ENCODE measurements around the gene ARMH4.

ARMH4 gene

DNA sequence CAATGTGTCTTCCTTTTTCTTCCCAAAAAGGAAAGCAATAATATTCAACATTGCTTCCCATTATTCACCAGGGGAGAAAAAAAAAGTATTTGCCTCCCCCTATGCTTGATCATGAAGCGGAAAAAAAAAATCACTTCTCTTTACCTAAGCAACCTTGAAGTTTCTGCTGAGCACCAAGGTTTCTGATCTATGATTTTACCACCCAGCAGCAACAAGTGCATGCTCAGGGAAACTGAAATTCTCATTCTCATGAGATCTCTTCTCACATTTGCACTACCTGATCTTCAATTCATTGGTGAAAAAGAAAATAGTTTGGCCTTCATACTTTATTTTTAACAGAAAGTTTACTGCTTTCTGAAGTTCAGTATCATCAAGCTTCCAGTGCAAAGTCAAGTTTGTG lies 125.8 kb downstream of the ARMH4 start:
- DNase-seq = no peak

DNA sequence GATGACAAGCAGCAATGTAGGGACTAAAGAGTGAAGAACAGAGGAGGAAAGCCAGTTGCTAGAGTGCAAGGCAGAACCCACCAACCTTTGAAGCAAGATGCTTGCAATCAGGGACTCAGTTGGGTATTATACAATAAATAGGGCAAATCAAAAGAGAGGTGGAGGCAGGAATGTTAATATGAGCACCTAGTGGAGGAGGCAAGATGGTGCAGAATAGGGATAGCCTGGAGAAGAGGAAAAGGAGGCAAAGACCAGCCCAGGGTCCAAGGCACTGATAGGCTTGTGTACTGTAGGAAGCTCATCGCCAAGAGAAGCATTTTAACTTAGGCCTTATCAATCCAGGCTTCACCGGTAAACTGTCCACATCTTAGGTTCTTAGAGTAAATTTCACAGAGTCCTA lies 137.2 kb downstream of the ARMH4 start:
- no peak for DNase-seq

DNA sequence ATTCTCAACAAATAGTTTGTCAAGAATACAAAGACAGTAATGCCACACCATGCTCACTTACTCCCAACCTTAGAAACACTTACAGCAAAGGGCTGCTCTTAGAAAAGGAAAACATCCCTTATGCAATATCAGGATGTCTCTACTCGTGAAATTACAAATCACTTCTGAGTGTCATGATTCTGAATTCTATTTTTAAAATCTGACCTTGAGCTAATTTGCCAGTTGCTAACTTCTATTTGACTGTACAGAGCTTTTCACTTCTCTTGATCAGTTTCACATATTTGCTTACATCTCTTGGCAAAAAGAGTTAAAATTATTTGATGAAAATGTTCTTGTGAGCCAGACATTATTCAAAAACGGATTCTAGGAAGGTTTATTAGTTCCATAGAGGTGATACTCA lies 149.4 kb downstream of the ARMH4 start:
- DNase-seq = no peak

DNA sequence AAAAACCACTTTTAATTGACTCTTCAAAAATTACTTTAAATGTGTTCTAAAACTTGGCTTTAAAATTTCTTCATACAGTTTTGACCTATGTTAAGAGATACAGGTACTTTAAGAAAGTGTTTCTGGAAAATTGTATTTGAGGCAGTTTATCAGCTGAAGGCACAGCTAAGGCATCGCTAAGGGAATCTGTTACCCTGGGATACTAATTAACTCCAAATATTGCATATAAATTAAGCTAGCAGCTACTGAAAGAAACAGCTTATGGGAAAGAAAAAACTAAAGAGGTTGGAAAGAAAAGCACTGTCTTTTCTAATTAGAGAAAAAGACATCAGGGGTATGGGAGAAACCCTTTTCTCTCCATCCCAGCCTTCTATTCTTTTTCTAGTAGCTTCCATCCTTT lies 152.0 kb downstream of the ARMH4 start:
- DNase-seq = no peak

DNA sequence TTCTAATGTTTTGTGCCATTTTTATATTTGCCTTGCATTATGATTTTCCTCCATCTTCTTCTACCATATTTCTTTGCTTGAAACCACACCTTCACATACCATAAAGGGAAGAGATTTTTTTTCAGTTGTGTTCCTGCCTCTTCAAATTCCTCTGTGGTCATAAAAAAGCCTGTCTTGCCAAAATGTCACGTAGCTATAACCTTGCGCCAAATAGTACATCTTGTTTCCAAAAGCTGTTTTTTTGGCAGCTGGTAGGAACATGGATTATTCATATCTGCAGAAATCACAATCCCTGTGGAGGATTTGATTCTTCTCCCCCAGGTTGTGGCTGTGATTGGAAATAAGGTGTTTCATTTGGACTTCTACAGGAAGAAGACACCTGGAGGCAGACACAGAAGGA lies 152.5 kb downstream of the ARMH4 start:
- no peak for DNase-seq

DNA sequence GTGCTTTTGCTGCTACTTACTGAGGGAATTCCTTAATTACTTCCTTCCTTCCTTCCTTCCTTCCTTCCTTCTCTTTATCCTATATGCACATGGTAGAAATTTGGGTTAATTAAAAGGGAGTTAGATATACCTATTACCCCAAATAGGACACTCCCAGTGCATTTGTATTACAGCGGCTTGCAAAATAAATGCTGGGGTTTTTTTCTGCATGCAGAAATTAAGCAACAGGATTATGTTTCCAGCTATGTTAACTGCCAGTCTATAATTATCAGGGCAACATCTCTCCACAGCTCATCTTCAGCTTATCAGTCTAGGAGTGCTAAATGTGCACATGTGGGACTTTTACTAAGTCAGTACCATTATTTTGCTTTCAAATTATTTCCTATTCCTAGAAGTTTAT lies 153.2 kb downstream of the ARMH4 start:
- DNase-seq = no peak

DNA sequence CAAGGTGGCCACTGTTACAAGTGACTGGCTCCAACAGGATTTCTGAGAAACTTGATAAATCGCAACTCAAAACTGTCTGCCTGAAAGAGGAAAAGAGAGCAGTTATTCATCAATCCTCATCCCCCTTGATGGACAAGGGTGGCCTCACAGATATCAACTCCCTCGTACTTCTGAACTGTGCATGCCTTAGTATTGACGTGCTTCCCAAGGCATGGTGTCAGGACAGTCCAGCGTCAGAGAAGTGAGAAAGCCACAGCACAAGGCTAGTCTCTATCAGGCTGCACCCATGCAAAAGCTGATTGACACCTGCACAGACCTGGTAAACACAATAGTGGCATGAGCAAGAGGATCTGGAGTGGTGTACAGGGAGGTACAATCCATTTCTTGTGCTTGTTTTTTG lies 160.7 kb downstream of the ARMH4 start:
- no peak for DNase-seq

DNA sequence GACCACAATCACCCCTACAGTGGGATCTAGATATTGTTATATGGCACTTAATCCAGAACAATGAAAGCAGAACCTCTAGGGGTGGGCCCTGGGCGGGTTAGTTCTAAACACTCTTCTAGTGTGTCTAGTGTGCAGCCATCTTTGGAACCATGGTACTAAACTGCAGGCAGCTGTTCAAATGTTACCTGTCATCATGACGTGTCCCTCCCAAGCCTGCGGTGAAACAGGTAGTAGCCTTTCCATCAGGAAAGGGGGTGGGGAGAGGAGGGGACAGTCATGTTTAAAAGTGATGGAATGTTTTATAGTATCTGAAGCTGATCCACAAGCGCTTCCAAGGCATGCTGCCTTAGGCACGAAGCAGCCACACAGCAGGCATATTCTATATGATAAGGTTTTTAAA lies 163.6 kb downstream of the ARMH4 start:
- no peak for DNase-seq

DNA sequence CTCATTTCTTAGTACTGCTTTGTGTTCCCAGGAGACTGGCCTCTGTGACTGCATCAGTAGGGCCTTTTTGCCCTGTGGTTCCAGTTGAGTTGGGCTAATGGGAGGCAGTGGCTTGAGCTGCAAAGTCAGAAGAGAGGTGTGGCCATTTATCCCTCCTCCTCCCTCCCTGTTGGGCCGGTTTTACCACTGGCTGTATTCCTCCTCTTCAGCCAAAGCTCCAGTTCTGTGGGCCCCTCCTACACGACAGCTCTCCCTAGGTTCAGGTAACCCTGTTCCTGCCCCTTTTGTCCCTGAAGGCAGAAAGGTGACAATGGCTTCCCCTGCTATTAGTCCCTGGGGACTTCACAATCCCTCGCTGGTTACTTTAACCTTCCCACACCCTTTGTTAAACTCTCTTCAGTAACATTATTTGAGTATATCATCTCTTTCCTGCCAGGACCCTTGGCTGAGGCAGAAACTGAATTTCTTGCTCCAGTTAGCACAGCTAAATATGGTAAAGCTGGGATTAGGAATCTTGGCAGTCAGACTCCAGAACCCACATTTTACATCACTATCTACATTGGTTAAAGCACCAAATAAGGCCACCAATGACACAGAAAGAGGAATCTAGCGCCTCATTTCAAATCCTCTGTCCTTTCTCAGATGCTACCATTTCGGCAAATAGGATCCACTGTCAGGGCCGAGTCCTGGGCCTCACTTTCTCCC lies 164.3 kb downstream of the ARMH4 start:
- no peak for DNase-seq

DNA sequence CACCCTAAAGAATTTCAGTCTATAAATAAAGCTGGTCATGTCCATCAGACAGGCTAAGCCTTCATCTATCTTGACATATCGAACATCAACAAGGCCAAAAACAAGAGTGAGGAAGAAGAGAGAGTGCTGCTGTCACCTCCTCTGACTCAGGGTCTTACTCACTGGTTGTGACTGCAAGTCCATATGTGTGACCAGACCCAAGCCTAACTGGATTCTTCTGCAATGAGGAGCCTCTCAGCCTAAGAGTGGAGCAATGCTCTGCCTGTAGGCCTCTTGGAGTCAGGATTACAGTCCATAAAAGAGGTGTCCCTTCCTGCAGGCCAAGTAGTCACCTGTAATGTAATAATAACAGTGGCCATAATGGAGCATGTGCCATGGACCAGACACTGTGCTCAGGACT lies 165.0 kb downstream of the ARMH4 start:
- no peak for DNase-seq

DNA sequence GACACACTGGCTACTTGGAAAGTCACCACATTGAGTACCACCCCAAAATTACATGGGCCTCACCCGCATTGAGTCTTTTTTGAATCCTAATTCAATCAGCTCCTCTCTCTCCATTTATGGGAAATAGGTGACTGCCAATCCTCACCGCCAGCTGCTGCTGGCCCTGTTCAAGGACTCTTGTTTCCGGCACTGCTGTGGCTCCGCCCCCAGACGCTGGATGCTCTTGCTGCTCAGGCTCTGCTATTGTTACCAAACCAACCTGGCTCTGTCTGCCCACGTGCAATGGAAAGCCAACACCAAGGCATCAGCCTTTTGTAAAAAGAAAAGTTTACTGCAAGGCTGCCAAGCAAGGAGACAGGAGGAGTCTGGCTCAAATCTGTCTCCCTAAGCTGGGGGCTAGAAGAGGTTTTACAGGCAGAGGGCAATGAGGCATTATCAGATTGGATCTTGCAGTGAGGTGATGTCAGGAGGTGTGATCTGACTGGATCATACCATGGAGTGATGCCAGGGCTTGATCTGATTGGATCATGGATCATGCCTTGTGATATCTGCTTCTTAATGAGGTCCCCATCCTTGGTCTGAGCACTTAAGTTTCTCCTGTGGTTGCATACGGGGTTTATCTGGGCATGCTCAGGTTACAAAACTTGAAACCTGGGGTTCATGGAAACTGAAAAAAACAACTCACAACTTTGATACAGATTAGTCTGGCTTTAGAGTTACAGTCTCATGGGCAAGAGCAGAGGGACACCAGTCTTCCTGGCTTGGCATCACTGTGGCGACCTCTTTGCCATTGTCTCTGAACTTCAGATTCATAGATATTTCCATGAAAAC lies 169.0 kb downstream of the ARMH4 start:
- DNase-seq = peak; percentile 83

DNA sequence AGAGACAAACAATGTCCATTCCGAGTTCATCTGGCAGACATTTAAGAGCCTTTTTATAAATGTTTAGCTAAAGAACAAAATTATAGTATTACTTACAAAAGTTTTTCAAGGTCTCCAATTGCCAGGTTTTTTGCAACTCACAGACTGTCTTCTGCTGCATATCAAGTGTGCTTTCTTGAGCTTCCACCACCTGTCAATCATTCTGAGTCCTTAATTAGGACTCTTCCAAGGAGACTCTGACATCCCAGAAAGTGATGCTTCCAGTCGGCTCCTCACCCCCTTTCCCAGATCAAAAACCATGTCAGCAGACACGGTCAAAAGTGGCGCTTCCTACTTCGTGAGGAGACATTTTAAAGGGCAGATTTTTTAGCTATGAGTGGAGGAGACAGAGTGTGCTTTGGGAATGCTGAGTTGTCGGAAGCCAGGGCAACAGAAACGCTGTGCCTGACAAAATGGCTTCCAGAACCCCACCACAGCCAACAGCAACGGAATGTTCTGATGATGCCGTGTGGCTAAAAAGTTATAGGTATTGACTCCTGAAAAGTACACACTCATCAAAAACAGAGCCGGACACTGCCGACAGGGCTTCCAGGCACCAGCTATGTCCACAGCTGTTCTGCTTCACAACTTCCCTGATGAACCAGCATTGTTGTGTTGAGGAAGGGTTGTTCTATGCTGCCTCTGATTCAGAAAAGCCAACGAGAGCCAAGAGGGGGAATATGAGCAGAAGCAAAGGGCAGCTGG lies 170.0 kb downstream of the ARMH4 start:
- DNase-seq = no peak

DNA sequence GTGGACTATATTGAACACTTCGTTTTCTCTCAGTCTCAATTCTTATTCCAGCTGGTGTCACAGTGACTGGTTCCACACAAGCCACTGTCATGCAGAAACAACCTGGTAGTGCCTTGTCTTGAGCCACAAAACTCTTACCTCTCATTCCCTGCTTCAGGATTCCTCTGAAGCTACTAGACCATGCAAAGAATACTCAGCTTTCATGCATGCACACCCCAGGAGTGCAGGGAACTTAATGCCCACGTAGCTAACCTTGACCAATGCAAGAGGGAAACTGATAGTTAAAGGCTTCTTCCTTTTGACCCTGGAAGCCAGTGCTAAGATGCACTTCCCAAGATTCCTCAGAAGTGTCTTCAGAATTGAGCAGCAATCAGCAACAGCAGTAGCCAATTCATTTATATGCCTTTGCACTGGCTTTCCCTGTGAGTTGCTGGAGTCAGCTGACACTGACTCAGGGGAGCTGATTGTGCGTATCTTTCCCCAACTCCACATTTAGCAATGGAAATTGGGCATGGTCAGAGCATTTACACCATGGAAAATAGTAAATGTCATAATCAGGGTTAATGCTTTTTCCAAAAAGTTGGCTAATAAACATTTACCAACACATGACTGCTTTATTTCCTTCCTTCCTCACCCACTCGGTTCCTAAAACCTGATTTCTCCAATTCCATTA lies 172.5 kb downstream of the ARMH4 start:
- DNase-seq = no peak

DNA sequence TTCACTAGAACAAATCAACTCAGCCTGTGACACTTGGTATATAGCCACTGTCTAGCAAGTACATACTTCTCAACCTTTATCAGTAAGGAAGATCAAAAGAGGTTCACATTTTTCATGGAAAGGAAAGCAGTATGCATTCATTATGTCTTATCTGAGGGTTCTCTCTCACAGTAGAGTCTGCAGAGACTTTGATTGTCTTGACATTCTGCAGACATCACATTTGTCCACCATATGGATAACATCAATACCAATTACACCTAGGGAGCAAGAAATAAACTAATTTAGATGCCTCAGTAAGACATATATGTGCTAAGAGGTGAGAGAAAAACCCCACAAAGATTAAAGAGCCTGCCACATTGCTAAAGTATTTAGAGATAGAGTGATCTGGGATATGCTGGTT lies 175.3 kb downstream of the ARMH4 start:
- no peak for DNase-seq

DNA sequence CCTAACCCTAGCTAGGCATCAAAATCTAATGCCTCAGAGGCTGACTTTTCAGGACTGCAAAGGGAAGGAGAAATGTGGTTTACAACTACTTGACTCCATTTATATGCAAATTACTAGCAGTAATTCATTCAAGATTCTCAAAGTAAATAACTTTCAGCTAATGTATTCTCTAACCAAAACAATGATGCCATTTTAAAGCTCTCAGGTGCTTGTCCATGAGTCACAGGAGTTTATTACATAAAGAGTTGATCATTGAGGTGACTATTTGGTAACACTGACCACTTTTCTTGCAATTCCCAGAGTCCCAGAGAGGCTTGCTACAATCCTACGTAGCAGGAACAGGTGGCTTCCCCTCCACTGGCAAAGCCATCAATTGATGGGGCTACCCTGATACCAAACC lies 177.1 kb downstream of the ARMH4 start:
- DNase-seq = no peak

DNA sequence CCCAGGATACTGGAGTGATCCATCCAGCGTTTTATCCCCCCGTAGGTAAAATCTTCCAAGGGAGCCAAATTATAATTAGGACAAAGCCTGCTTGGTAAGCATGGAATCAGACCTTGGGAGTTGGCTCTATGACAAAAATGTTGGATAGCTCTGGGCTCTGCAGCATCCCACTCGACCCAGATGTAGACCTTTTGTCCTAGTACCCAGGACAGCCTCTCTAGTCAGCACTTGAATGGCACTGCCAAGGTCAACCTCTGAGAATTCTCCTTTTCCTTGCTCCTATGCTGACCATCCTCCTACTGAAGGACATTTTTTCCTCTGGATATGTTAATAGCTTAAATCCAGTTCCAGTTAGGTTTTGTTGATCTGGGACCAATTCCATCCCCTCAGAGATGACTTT lies 181.4 kb downstream of the ARMH4 start:
- no peak for DNase-seq

DNA sequence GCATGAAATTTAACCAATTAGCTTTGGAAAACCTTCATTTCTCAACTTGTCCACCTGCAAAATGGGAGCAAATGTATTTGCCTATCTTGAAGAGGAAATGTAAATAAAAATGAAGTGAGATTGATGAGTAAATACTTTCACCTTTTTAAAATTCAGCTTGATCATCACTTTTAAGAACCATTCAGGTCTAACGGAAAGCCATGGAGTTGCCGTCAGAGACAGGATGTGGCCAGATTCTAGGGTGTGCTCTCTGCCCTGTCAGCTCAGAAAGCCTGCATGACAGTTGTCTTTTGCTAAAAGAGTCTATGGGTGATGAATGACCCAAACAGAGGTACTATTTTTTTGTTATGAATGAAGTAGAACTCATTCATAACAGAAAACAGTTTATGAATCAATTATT lies 181.8 kb downstream of the ARMH4 start:
- no peak for DNase-seq

DNA sequence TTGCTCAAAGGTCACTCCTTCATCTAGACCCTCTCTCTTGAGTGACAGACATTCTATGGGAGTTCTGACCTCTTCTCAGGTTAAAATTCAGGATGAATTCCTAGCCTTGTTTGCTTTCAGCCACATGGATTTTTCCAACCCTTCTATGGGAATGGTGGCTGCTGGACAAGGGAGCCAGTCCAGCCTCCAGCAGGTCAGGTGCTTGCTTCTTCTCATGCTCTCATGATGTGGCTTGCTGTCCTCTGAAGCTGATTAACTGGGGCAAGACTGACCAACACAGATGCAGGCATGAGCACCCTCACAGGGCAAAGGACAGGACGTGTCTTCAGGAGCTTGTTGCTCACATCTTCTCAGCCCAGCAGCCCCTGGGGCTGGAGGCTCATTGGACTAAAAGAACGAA lies 188.9 kb downstream of the ARMH4 start:
- no peak for DNase-seq

DNA sequence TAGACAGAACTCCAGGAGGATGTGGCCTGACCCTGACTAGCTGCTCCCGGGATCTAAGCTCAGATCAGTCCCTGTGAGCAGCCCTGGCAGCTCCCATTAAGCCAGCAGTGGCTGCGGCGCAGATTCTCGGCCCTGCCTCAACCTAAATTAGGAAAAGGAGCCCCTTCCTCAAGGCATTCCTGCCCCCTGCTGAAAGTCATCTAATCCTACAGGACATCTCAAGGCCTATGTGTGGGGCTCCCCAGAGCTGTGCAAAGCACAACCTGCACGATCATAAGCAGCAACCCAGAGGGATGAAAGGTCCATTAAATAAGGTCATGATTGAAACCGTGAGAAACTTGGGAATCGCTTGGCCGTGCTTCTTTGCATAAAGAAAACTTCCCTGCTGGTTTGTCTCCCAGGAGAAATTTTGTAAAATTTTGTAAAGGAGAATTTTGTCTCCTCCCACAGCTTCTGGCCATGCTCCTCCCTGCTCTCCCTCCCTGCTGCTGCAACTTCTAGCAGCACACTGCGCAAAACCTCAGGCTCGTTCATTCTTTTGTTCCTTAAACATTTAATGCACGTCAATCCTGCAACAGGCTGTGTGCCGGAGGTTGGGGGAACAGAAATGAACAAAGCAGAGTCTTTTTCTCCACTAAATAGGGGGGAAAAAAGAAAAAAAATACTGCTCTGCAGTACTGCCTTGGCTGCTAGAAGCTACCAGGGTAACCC lies 189.5 kb downstream of the ARMH4 start:
- no peak for DNase-seq

DNA sequence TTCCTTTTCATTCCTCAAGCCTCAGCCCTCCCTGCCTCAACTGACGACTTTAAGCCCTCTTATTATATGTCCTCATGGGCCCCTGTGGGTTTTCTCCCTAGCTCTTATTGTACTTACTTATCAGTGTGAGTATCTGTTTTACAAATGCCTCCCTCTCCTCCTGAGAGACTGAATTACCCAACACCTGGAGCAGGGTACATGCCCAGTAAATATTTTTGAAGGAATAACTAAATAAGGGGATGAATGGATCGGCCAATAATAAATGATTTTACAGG lies 190.3 kb downstream of the ARMH4 start:
- DNase-seq = no peak

DNA sequence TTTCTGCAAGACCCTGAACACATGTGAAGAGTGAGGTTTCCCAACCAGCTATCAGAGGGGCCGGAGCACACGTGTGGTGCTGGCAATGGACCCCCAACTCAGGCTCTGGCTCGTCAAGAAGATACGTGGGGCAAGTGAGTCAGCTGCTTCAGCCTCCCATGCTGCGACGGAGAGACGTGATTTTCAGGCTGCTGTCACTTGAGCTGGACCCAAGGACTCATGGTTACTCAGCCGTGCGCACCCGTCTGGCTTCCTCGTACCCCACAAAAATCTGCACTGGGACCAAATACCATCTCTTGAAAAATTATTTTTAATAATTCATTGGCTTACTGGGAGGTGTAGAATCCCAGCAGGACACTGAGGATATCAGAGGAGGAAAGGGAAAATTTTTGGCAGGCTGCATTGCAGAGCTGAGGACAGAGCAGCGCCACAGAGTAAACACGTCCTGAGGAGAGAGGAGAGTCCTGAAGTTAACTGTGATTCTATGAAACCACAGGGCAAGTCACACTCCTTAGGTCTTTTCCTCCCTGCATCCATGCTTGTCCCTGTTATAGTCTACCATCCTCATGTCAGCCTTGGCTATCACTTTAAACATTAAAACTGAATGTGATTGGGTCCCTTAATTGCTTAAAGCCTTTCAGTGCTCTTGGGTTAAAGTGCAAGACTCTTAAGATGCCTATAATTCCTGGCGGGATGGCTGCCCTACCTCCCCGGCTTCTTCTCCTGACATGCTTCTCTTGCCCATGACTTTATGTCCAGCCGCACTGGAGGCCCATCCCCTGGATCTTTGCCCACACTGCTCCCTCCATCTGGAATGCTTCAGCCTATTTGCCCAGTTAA lies 190.8 kb downstream of the ARMH4 start:
- DNase-seq = no peak

DNA sequence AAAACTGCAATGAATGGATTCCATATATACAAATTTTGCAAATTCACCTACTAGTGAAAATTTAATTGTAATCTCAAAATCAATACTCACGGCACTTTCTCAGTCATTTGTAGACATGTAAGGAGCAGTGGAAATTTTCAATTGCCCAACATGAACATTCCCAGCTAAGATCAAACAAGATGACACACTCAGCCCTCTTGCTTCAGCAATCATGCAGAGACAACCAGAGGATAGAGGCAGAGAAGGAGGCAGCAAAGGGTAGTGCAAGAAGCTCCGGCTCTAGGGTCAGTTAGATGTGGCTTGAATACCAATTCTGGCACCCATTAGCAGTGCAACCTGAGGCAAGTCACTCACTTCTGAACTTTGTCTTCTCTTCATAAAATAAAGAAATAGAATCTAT lies 194.6 kb downstream of the ARMH4 start:
- no peak for DNase-seq
